Measurements from ENCODE around the gene CYP4X1. TPM values are rescaled to one million over a fixed set of nuclear protein-coding genes. Genes with fewer than 3 reads are reported as not detected.
"Not testable (repeated sequence)": the region's sequence is repeated elsewhere in the genome, so short reads cannot be mapped to it uniquely, and the experiment has no call there.

Gene CYP4X1
- total RNA-seq, 1 donor from 2014 or later, result 0.38 TPM

- H3K4me3 Mint-ChIP-seq (ENCODE audit: unreplicated experiment), result no peak overlapping the region
- H3K27me3 Mint-ChIP-seq (ENCODE audit: unreplicated experiment), result peaks cover 5% of the 10 kb centered on the region
- no peaks in the 10 kb centered on the region for H3K36me3 Mint-ChIP-seq (ENCODE audit: unreplicated experiment)
- TF ChIP-seq CTCF (IDR thresholded peaks at IDR 0.05), result no peak
- H3K4me1 Mint-ChIP-seq (ENCODE audit: unreplicated experiment), result peaks cover 4% of the 10 kb centered on the region
- DNase-seq (ENCODE audit: extremely low spot score, unreplicated experiment), result no peak
- H3K27ac Mint-ChIP-seq (ENCODE audit: unreplicated experiment), result no peak overlapping the region
- H3K9me3 Mint-ChIP-seq (ENCODE audit: unreplicated experiment), result no peaks in the 10 kb centered on the region
These were observed 13.3 kb downstream of the CYP4X1 start for GRCh38 chr1:47036764-47037163.

GRCh38 chr1:47059376-47059775 is 35.9 kb downstream of the CYP4X1 start:
- Mint-ChIP-seq H3K36me3 (ENCODE audit: unreplicated experiment) (no peaks in the 10 kb centered on the region), H3K9me3 (ENCODE audit: unreplicated experiment) (peaks cover 11% of the 10 kb centered on the region), H3K27ac (ENCODE audit: unreplicated experiment) (no peak overlapping the region), H3K4me3 (ENCODE audit: unreplicated experiment) (no peak overlapping the region), H3K27me3 (ENCODE audit: unreplicated experiment) (peaks cover 8% of the 10 kb centered on the region), H3K4me1 (ENCODE audit: unreplicated experiment) (no peaks in the 10 kb centered on the region)
- no peak for DNase-seq (ENCODE audit: extremely low spot score, unreplicated experiment)
- TF ChIP-seq CTCF (IDR thresholded peaks at IDR 0.05), result no peak

GRCh38 chr1:47067097-47067594 is 43.7 kb downstream of the CYP4X1 start, which contains the start of gene CYP4Z1:
Gene CYP4Z1, plus strand, starts transcription at chr1:47067231. Its CDS starts 260 bp downstream, at chr1:47067491.
- DNase-seq (ENCODE audit: extremely low spot score, unreplicated experiment), result no peak
- no peaks in the 10 kb centered on the region for H3K36me3 Mint-ChIP-seq (ENCODE audit: unreplicated experiment)
- peaks cover 2% of the 10 kb centered on the region for H3K4me1 Mint-ChIP-seq (ENCODE audit: unreplicated experiment)
- no peak within 1 kb of the TSS for H3K4me3 Mint-ChIP-seq (ENCODE audit: unreplicated experiment)
- H3K9me3 Mint-ChIP-seq (ENCODE audit: unreplicated experiment), result no peaks in the 10 kb centered on the region
- no peak within 1 kb of the TSS for H3K27ac Mint-ChIP-seq (ENCODE audit: unreplicated experiment)
- peaks cover 9% of the 10 kb centered on the region for H3K27me3 Mint-ChIP-seq (ENCODE audit: unreplicated experiment)
- TF ChIP-seq CTCF (IDR thresholded peaks at IDR 0.05), result no peak

DNA sequence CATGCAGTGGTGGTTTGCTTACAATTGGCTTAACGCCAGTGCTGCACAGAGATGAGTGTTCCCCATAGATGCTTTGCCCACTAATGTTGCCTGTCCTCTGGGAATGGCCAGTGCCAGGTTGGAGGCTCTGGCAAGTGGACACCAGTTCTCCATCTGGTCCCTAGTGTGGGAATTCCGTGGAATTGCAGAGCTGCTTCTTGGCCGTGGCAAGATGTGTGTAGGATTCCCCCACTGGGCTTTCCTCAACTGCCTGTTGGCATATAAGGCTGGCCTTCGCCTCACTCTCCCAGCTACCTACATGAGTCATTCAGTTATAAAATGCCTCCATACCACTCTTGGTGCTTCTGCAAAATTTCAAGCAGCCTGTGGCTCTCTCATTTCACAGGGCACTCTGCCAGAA is 45.6 kb downstream of the CYP4X1 start:
- H3K4me1 Mint-ChIP-seq (ENCODE audit: unreplicated experiment); H3K36me3 Mint-ChIP-seq (ENCODE audit: unreplicated experiment); H3K4me3 Mint-ChIP-seq (ENCODE audit: unreplicated experiment); H3K27ac Mint-ChIP-seq (ENCODE audit: unreplicated experiment); DNase-seq (ENCODE audit: extremely low spot score, unreplicated experiment); H3K9me3 Mint-ChIP-seq (ENCODE audit: unreplicated experiment); H3K27me3 Mint-ChIP-seq (ENCODE audit: unreplicated experiment): not testable (repeated sequence)

DNA sequence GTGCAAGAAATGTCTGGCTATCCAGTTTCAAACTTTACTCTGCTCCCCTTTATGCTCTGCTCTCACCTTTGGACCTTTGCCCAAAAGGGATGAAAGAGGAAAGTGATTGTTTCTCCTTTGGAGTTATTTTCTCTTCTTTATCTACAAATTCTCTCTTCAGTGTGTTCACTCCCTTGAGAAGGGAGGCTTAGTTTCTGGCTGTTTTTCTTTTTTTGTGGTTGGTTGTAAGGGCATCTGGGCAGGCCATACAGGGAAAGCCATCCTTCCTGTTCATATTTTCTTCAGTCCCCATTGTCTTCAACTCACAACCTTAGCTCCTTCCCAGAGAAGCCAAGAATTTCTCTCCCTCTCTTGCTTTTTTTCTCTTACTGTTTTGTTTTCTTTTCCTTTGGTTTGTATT is 46.0 kb downstream of the CYP4X1 start:
- not testable (repeated sequence) for DNase-seq (ENCODE audit: extremely low spot score, unreplicated experiment); H3K27ac Mint-ChIP-seq (ENCODE audit: unreplicated experiment); H3K9me3 Mint-ChIP-seq (ENCODE audit: unreplicated experiment); H3K4me1 Mint-ChIP-seq (ENCODE audit: unreplicated experiment); H3K36me3 Mint-ChIP-seq (ENCODE audit: unreplicated experiment); H3K4me3 Mint-ChIP-seq (ENCODE audit: unreplicated experiment); H3K27me3 Mint-ChIP-seq (ENCODE audit: unreplicated experiment)

- H3K4me1 Mint-ChIP-seq (ENCODE audit: unreplicated experiment); H3K9me3 Mint-ChIP-seq (ENCODE audit: unreplicated experiment); H3K27ac Mint-ChIP-seq (ENCODE audit: unreplicated experiment); H3K36me3 Mint-ChIP-seq (ENCODE audit: unreplicated experiment); DNase-seq (ENCODE audit: extremely low spot score, unreplicated experiment); H3K27me3 Mint-ChIP-seq (ENCODE audit: unreplicated experiment); H3K4me3 Mint-ChIP-seq (ENCODE audit: unreplicated experiment): not testable (repeated sequence)
- TF ChIP-seq CTCF (IDR thresholded peaks at IDR 0.05), result peak; percentile 65
These were observed 65.9 kb downstream of the CYP4X1 start for GRCh38 chr1:47089356-47089755.

Data from osteocyte (in vitro differentiated cells).